DND-41 (cell line): ENCODE results near the gene ZBTB8B.

ENCODE experiments used
- CTCF ChIP-seq: IDR thresholded peaks from 2 replicates; pipeline ENCODE4 v1.5.1; 2012; ENCODE audit warnings: borderline replicate concordance, low read length, moderate library complexity, mild to moderate bottlenecking; ENCODE audit not compliant: poor library complexity, severe bottlenecking; ENCODE audit errors: extremely low read depth
- EZH2 ChIP-seq: IDR thresholded peaks from 3 replicates; pipeline ENCODE4 v1.6.1; 2012; ENCODE audit warnings: borderline replicate concordance, low read depth, mild to moderate bottlenecking, moderate library complexity, low read length, inconsistent platforms; ENCODE audit not compliant: severe bottlenecking

GRCh38 chr1:32470991-32471694 lies 6.3 kb downstream of the ZBTB8B start:
- TF ChIP-seq CTCF: no peak
- no peak for TF ChIP-seq EZH2
